GM12878 (cell line): ENCODE measurements around the gene ANK2. TPM values are rescaled to one million over a fixed set of nuclear protein-coding genes. Genes with fewer than 3 reads are reported as not detected.

Experiments
- CBX3 ChIP-seq: fragments of 200-600 bp; sonication (generic); IDR thresholded peaks from 2 replicates; pipeline ENCODE4 v1.6.1; 2016; ENCODE audit warnings: low read depth, borderline replicate concordance
- CREB1 ChIP-seq: IDR thresholded peaks from 2 replicates; pipeline ENCODE4 v1.6.1; 2012; ENCODE audit warnings: low read depth, mild to moderate bottlenecking, inconsistent platforms
- JUND ChIP-seq: IDR thresholded peaks from 2 replicates; pipeline ENCODE4 v1.6.1; 2012; ENCODE audit warnings: low read depth, mild to moderate bottlenecking, low read length, improper control_type of control experiment, moderate library complexity
- MEF2B ChIP-seq: fragments of 450-650 bp; IDR thresholded peaks from 2 replicates; pipeline ENCODE4 v1.6.1; 2018; ENCODE audit warnings: mild to moderate bottlenecking, moderate library complexity; ENCODE audit not compliant: partially characterized antibody, poor library complexity, severe bottlenecking
- STAT3 ChIP-seq: IDR thresholded peaks from 2 replicates; pipeline ENCODE4 v1.6.1; 2011; ENCODE audit warnings: low read depth, low read length, improper control_type of control experiment
- ZNF217 ChIP-seq: fragments of 450-650 bp; IDR thresholded peaks from 2 replicates; pipeline ENCODE4 v1.6.1; 2017; ENCODE audit warnings: antibody characterized with exemption, mild to moderate bottlenecking
- polyA plus RNA-seq, 11 experiments: library from polyadenylated mRNA; depleted of rRNA in 4 of 11; unstranded in 6 of 11; stranded (reverse) in 5 of 11; fragments of >200 nt; fragmentation: Nextera tagmentation in 4 of 11; fragmentation: Illumina TruSeq in 1 of 11; extraction: Ambion mirVana in 4 of 11; extraction: Trizol in 1 of 11; gene quantifications; 1 replicate in 1 of 11; 2 replicates in 10 of 11; pipeline versions ENCODE4 v1.2.1 to v1.2.3, GENCODE V29; 2011 to 2016; ENCODE audit warnings: inconsistent platforms in 2 of 11, missing spikeins in 2 of 11, low read depth in 1 of 11
- total RNA-seq, 4 experiments: library from RNA; depleted of rRNA in 3 of 4; stranded (reverse); fragments of >200 nt in 3 of 4; fragmentation: Illumina TruSeq in 1 of 4; extraction: Trizol in 1 of 4; gene quantifications; 2 replicates each; pipeline versions ENCODE4 v1.2.1 to v1.2.3, GENCODE V29; 2013 to 2021
- TF ChIP-seq, protein P1 (sequence below): fragments of 450-650 bp; IDR thresholded peaks from 2 replicates; pipeline ENCODE4 v1.6.1; 2017; ENCODE audit warnings: mild to moderate bottlenecking, moderate library complexity
- TF ChIP-seq, protein P2 (sequence below): fragments of 450-650 bp; IDR thresholded peaks from 2 replicates; pipeline ENCODE4 v1.6.1; 2018; ENCODE audit warnings: mild to moderate bottlenecking, low read depth, moderate library complexity; ENCODE audit not compliant: partially characterized antibody
- TF ChIP-seq, protein P3 (sequence below): IDR thresholded peaks from 2 replicates; pipeline ENCODE4 v1.6.1; 2012; ENCODE audit warnings: mild to moderate bottlenecking, low read depth, low read length
- TF ChIP-seq, protein P4 (sequence below): fragments of 150-350 bp; IDR thresholded peaks from 2 replicates; pipeline ENCODE4 v1.6.1; 2014; ENCODE audit warnings: mild to moderate bottlenecking, low read depth, low read length

Gene ANK2
- total and polyA plus RNA-seq, 10 of the 15 experiments (the other 5 are each of a cell fraction or from before 2014, with no cell fraction given) = 1.6 to 13.0 (median 4.1) TPM

DNA sequence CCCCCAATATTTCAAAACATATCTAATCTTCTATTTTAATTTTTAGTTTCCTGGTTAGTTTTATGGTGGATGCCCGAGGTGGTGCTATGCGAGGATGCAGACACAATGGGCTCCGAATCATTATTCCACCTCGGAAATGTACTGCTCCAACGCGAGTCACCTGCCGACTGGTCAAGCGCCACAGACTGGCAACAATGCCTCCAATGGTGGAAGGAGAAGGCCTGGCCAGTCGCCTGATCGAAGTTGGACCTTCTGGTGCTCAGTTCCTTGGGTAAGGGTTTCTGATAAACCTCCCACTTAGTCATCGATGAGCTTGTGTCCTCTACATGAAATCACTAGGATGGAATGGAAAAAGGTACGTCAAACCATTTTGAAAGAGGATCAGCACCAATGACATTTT is 280.7 kb downstream of the ANK2 start (continued):
- TF ChIP-seq, protein P1, sequence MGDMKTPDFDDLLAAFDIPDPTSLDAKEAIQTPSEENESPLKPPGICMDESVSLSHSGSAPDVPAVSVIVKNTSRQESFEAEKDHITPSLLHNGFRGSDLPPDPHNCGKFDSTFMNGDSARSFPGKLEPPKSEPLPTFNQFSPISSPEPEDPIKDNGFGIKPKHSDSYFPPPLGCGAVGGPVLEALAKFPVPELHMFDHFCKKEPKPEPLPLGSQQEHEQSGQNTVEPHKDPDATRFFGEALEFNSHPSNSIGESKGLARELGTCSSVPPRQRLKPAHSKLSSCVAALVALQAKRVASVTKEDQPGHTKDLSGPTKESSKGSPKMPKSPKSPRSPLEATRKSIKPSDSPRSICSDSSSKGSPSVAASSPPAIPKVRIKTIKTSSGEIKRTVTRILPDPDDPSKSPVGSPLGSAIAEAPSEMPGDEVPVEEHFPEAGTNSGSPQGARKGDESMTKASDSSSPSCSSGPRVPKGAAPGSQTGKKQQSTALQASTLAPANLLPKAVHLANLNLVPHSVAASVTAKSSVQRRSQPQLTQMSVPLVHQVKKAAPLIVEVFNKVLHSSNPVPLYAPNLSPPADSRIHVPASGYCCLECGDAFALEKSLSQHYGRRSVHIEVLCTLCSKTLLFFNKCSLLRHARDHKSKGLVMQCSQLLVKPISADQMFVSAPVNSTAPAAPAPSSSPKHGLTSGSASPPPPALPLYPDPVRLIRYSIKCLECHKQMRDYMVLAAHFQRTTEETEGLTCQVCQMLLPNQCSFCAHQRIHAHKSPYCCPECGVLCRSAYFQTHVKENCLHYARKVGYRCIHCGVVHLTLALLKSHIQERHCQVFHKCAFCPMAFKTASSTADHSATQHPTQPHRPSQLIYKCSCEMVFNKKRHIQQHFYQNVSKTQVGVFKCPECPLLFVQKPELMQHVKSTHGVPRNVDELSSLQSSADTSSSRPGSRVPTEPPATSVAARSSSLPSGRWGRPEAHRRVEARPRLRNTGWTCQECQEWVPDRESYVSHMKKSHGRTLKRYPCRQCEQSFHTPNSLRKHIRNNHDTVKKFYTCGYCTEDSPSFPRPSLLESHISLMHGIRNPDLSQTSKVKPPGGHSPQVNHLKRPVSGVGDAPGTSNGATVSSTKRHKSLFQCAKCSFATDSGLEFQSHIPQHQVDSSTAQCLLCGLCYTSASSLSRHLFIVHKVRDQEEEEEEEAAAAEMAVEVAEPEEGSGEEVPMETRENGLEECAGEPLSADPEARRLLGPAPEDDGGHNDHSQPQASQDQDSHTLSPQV = no peak
- TF ChIP-seq, protein P2, sequence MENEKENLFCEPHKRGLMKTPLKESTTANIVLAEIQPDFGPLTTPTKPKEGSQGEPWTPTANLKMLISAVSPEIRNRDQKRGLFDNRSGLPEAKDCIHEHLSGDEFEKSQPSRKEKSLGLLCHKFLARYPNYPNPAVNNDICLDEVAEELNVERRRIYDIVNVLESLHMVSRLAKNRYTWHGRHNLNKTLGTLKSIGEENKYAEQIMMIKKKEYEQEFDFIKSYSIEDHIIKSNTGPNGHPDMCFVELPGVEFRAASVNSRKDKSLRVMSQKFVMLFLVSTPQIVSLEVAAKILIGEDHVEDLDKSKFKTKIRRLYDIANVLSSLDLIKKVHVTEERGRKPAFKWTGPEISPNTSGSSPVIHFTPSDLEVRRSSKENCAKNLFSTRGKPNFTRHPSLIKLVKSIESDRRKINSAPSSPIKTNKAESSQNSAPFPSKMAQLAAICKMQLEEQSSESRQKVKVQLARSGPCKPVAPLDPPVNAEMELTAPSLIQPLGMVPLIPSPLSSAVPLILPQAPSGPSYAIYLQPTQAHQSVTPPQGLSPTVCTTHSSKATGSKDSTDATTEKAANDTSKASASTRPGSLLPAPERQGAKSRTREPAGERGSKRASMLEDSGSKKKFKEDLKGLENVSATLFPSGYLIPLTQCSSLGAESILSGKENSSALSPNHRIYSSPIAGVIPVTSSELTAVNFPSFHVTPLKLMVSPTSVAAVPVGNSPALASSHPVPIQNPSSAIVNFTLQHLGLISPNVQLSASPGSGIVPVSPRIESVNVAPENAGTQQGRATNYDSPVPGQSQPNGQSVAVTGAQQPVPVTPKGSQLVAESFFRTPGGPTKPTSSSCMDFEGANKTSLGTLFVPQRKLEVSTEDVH = no peak
- TF ChIP-seq ZNF217 (no peak), CREB1 (no peak), CBX3 (no peak), JUND (no peak), MEF2B (no peak), STAT3 (no peak)
- TF ChIP-seq, protein P3, sequence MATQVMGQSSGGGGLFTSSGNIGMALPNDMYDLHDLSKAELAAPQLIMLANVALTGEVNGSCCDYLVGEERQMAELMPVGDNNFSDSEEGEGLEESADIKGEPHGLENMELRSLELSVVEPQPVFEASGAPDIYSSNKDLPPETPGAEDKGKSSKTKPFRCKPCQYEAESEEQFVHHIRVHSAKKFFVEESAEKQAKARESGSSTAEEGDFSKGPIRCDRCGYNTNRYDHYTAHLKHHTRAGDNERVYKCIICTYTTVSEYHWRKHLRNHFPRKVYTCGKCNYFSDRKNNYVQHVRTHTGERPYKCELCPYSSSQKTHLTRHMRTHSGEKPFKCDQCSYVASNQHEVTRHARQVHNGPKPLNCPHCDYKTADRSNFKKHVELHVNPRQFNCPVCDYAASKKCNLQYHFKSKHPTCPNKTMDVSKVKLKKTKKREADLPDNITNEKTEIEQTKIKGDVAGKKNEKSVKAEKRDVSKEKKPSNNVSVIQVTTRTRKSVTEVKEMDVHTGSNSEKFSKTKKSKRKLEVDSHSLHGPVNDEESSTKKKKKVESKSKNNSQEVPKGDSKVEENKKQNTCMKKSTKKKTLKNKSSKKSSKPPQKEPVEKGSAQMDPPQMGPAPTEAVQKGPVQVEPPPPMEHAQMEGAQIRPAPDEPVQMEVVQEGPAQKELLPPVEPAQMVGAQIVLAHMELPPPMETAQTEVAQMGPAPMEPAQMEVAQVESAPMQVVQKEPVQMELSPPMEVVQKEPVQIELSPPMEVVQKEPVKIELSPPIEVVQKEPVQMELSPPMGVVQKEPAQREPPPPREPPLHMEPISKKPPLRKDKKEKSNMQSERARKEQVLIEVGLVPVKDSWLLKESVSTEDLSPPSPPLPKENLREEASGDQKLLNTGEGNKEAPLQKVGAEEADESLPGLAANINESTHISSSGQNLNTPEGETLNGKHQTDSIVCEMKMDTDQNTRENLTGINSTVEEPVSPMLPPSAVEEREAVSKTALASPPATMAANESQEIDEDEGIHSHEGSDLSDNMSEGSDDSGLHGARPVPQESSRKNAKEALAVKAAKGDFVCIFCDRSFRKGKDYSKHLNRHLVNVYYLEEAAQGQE = no peak
- TF ChIP-seq, protein P4, sequence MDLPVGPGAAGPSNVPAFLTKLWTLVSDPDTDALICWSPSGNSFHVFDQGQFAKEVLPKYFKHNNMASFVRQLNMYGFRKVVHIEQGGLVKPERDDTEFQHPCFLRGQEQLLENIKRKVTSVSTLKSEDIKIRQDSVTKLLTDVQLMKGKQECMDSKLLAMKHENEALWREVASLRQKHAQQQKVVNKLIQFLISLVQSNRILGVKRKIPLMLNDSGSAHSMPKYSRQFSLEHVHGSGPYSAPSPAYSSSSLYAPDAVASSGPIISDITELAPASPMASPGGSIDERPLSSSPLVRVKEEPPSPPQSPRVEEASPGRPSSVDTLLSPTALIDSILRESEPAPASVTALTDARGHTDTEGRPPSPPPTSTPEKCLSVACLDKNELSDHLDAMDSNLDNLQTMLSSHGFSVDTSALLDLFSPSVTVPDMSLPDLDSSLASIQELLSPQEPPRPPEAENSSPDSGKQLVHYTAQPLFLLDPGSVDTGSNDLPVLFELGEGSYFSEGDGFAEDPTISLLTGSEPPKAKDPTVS = no peak
